ENCODE measurements around the gene ILK.
A peak's percentile ranks its signal among the peaks of the same experiment; 100 is the strongest.

The ILK gene

GRCh38 chr11:6574816-6575715 lies 28.5 kb upstream of the ILK start:
- DNase-seq: no peak

- no peak for DNase-seq
Observed at GRCh38 chr11:6576471-6577373, 26.9 kb upstream of the ILK start.

GRCh38 chr11:6578134-6578533 lies 25.4 kb upstream of the ILK start:
- no peak for DNase-seq

GRCh38 chr11:6579681-6580080 lies 23.9 kb upstream of the ILK start:
- no peak for DNase-seq

- no peak for DNase-seq
Observed at GRCh38 chr11:6583584-6583983, 20.0 kb upstream of the ILK start.

GRCh38 chr11:6584528-6584927 lies 19.0 kb upstream of the ILK start:
- DNase-seq: no peak

- DNase-seq: no peak
Observed at GRCh38 chr11:6586434-6587359, 16.9 kb upstream of the ILK start.

GRCh38 chr11:6587360-6587953 lies 16.1 kb upstream of the ILK start:
- DNase-seq: no peak

GRCh38 chr11:6588018-6588417 lies 15.6 kb upstream of the ILK start:
- no peak for DNase-seq

- DNase-seq: no peak
Observed at GRCh38 chr11:6594142-6594768, 9.3 kb upstream of the ILK start.

GRCh38 chr11:6596239-6596877 lies 7.2 kb upstream of the ILK start:
- no peak for DNase-seq

- no peak for DNase-seq
Observed at GRCh38 chr11:6598555-6598954, 5.0 kb upstream of the ILK start.

- no peak for DNase-seq
Observed at GRCh38 chr11:6599449-6599848, 4.1 kb upstream of the ILK start.

GRCh38 chr11:6599881-6600390 lies 3.6 kb upstream of the ILK start:
- no peak for DNase-seq

GRCh38 chr11:6601041-6601461 lies 2.5 kb upstream of the ILK start:
- DNase-seq: no peak

- no peak for DNase-seq
Observed at GRCh38 chr11:6602096-6602940, 1.3 kb upstream of the ILK start.

GRCh38 chr11:6604081-6604626 lies 580 bp downstream of the ILK start:
- peak; percentile 56 for DNase-seq

- DNase-seq: no peak
Observed at GRCh38 chr11:6604790-6605189, 1.2 kb downstream of the ILK start.

GRCh38 chr11:6606471-6607189 lies 3.1 kb downstream of the ILK start:
- DNase-seq: peak; percentile 39
